H1 (cell line): Measurements from ENCODE around the gene C11orf98. TPM values are rescaled to one million over a fixed set of nuclear protein-coding genes. Genes with fewer than 3 reads are reported as not detected.

ENCODE experiments used
- BCL11A ChIP-seq, 2 experiments: IDR thresholded peaks; one replicate each; pipeline ENCODE4 v1.6.1; 2011; ENCODE audit warnings: low read depth in 2 of 2, low read length in 2 of 2, mild to moderate bottlenecking in 2 of 2
- BRCA1 ChIP-seq: IDR thresholded peaks from 2 replicates; pipeline ENCODE4 v1.6.1; 2012; ENCODE audit warnings: low read depth, low read length, improper control_type of control experiment
- CEBPB ChIP-seq: IDR thresholded peaks from 2 replicates; pipeline ENCODE4 v1.6.1; 2012; ENCODE audit warnings: low read depth, low read length
- CHD1 ChIP-seq: IDR thresholded peaks from 2 replicates; pipeline ENCODE4 v1.6.1; 2012; ENCODE audit warnings: low read depth, low read length, improper control_type of control experiment
- CTBP2 ChIP-seq: IDR thresholded peaks from 2 replicates; pipeline ENCODE4 v1.7.0; 2011; ENCODE audit warnings: borderline replicate concordance, mild to moderate bottlenecking, moderate library complexity, mixed read lengths, low read length; ENCODE audit not compliant: insufficient read depth, insufficient read length
- GTF2F1 ChIP-seq: IDR thresholded peaks from 2 replicates; pipeline ENCODE4 v1.6.1; 2012; ENCODE audit warnings: low read depth, low read length, improper control_type of control experiment, borderline replicate concordance
- HDAC6 ChIP-seq: IDR thresholded peaks from one replicate; pipeline ENCODE4 v1.7.1; 2012; ENCODE audit warnings: low read depth, mild to moderate bottlenecking, inconsistent platforms, low read length, moderate library complexity
- JUND ChIP-seq: IDR thresholded peaks from 2 replicates; pipeline ENCODE4 v1.6.1; 2011; ENCODE audit warnings: mild to moderate bottlenecking, improper control_type of control experiment, low read length
- KDM4A ChIP-seq: IDR thresholded peaks from one replicate; pipeline ENCODE4 v1.7.1; 2012; ENCODE audit warnings: low read depth, mild to moderate bottlenecking, moderate library complexity, low read length, inconsistent platforms; ENCODE audit not compliant: severe bottlenecking
- NRF1 ChIP-seq: IDR thresholded peaks from 2 replicates; pipeline ENCODE4 v1.6.1; 2011; ENCODE audit warnings: mild to moderate bottlenecking, low read depth, low read length, improper control_type of control experiment
- POU5F1 ChIP-seq: IDR thresholded peaks from 2 replicates; pipeline ENCODE4 v1.6.1; 2011; ENCODE audit warnings: low read depth, mild to moderate bottlenecking, low read length, moderate library complexity
- RAD21 ChIP-seq, 2 experiments: IDR thresholded peaks in 1 of 2; conservative IDR thresholded peaks in 1 of 2; 2 replicates each; pipeline ENCODE4 v1.6.1; 2011; ENCODE audit warnings: low read depth in 2 of 2, low read length in 2 of 2, improper control_type of control experiment in 1 of 2, inconsistent platforms in 1 of 2, mild to moderate bottlenecking in 1 of 2, moderate library complexity in 1 of 2
- RFX5 ChIP-seq: IDR thresholded peaks from 2 replicates; pipeline ENCODE4 v1.6.1; 2011; ENCODE audit warnings: low read depth, low read length, improper control_type of control experiment, borderline replicate concordance
- SIN3A ChIP-seq, 2 experiments: IDR thresholded peaks in 1 of 2; conservative IDR thresholded peaks in 1 of 2; 2 replicates each; pipeline ENCODE4 v1.6.1; 2011 to 2012; ENCODE audit warnings: low read length in 2 of 2, improper control_type of control experiment in 1 of 2, low read depth in 1 of 2, mild to moderate bottlenecking in 1 of 2
- SP4 ChIP-seq: IDR thresholded peaks from 2 replicates; pipeline ENCODE4 v1.6.1; 2012; ENCODE audit warnings: low read length, inconsistent platforms
- TAF1 ChIP-seq: IDR thresholded peaks from 2 replicates; pipeline ENCODE4 v1.6.1; 2011; ENCODE audit warnings: mild to moderate bottlenecking, low read depth, low read length
- TAF7 ChIP-seq: optimal IDR thresholded peaks from 2 replicates; pipeline ENCODE3; 2011; ENCODE audit warnings: low read depth, mild to moderate bottlenecking, inconsistent platforms, low read length, moderate library complexity, borderline replicate concordance
- TBP ChIP-seq: IDR thresholded peaks from 2 replicates; pipeline ENCODE4 v1.6.1; 2011; ENCODE audit warnings: low read depth, low read length, improper control_type of control experiment
- TCF12 ChIP-seq: IDR thresholded peaks from 2 replicates; pipeline ENCODE4 v1.6.1; 2011; ENCODE audit warnings: low read depth, mild to moderate bottlenecking, low read length
- YY1 ChIP-seq: IDR thresholded peaks from 2 replicates; pipeline ENCODE4 v1.6.1; 2011; ENCODE audit warnings: low read depth, mild to moderate bottlenecking, low read length
- polyA plus RNA-seq, 7 experiments: library from polyadenylated mRNA; depleted of rRNA in 3 of 7; stranded (reverse) in 5 of 7; unstranded in 2 of 7; fragments of >200 nt in 5 of 7; fragments of 200-250 nt in 2 of 7; gene quantifications; 1 replicate in 5 of 7; 2 replicates in 1 of 7; 4 replicates in 1 of 7; pipeline versions ENCODE4 v1.2.1 to v1.2.3, GENCODE V29; 2011 to 2013; ENCODE audit warnings: missing spikeins in 2 of 7, mixed read lengths in 2 of 7
- total RNA-seq: library from RNA; stranded (reverse); fragmentation: NEBNext Ultra II Directional; extraction: Animal tissue kit (Norgen Biotek cat#: 25700); gene quantifications from 2 replicates; pipeline ENCODE4 v1.2.1, GENCODE V29; 2021
- TF ChIP-seq, protein P1 (sequence below): IDR thresholded peaks from 2 replicates; pipeline ENCODE4 v1.6.1; 2012; ENCODE audit warnings: inconsistent platforms
- TF ChIP-seq, protein P2 (sequence below): IDR thresholded peaks from 2 replicates; pipeline ENCODE4 v1.6.1; 2011; ENCODE audit warnings: low read depth, mild to moderate bottlenecking, low read length; ENCODE audit not compliant: insufficient read depth
- TF ChIP-seq, protein P3 (sequence below): IDR thresholded peaks from 2 replicates; pipeline ENCODE4 v1.6.1; 2011; ENCODE audit warnings: low read length, improper control_type of control experiment

C11orf98 gene
- total and polyA plus RNA-seq, 2 of the 8 experiments (the other 6 are each of a cell fraction or from before 2014, with no cell fraction given) = 68.0 to 171 TPM

DNA sequence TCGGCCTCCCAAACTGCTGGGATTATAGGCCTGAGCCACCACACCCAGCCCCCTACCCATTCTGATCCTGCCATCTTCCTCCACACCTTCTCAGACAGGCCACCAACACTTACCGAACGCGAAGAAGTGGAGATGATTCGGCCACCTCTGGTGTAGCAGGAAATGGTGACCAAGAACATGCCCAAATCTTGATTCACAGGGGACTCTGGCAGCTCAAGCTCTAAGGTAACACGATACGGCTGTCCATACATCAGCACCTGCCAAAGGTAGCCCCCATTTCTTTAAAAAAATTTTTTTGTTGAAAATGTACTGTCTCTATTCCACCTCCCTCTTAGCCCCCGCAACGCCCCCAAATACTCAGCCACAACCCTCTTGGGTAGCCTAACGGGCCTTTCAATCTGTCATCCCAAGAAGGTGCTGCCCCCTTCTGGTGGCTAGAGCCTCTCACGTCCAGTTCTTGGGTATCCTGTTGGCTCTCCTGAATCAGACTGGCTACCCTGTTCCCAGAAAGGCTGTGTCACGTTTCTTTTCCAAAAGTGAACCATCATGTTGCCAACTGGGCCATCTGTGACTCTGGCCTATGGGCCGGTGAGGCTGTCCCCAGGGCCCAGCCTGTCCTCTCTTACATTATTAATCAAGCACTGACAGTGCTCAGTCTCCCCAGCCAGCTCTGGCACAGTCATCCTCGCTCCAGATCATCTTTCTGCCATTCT is 29.6 kb upstream of the C11orf98 start (continued):
- TF ChIP-seq, protein P1, sequence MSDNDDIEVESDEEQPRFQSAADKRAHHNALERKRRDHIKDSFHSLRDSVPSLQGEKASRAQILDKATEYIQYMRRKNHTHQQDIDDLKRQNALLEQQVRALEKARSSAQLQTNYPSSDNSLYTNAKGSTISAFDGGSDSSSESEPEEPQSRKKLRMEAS = no peak
- TF ChIP-seq CEBPB (no peak), JUND (no peak), BCL11A (IDR thresholded peaks at IDR 0.05; ENCODE audit: low read depth in 2 of 2, low read length in 2 of 2) (no peak), YY1 (no peak), NRF1 (no peak), RFX5 (no peak), SIN3A (conservative IDR thresholded peaks at IDR 0.05 in 1 of 2, IDR thresholded peaks at IDR 0.05 in 1 of 2; ENCODE audit: low read depth in 1 of 2, low read length in 2 of 2) (peak in 1 of 2 experiments; percentile 73; a peak in 2 of 4 replicates), TAF1 (no peak), CHD1 (no peak), POU5F1 (no peak), BRCA1 (no peak), RAD21 (IDR thresholded peaks at IDR 0.05 in 1 of 2, conservative IDR thresholded peaks at IDR 0.05 in 1 of 2; ENCODE audit: low read depth in 2 of 2, low read length in 2 of 2) (peak; percentile 72 to 84), CTBP2 (no peak), TCF12 (no peak), GTF2F1 (no peak), TAF7 (no peak), HDAC6 (no peak), TBP (no peak), SP4 (no peak), KDM4A (no peak)
- TF ChIP-seq, protein P2, sequence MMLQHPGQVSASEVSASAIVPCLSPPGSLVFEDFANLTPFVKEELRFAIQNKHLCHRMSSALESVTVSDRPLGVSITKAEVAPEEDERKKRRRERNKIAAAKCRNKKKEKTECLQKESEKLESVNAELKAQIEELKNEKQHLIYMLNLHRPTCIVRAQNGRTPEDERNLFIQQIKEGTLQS = no peak
- TF ChIP-seq, protein P3, sequence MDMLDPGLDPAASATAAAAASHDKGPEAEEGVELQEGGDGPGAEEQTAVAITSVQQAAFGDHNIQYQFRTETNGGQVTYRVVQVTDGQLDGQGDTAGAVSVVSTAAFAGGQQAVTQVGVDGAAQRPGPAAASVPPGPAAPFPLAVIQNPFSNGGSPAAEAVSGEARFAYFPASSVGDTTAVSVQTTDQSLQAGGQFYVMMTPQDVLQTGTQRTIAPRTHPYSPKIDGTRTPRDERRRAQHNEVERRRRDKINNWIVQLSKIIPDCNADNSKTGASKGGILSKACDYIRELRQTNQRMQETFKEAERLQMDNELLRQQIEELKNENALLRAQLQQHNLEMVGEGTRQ = no peak
